H7 (cell line): ENCODE measurements around the gene SMYD3. TPM values are rescaled to one million over a fixed set of nuclear protein-coding genes. Genes with fewer than 3 reads are reported as not detected.
A peak's percentile ranks its signal among the peaks of the same experiment; 100 is the strongest.

Experiments used
- DNase-seq: peaks from one replicate; pipeline ENCODE4 v3.0.0; 2012
- H3K27me3 ChIP-seq: 2 replicates; pipeline ENCODE4 v1.6.0; 2011; ENCODE audit warnings: mild to moderate bottlenecking, low read length; ENCODE audit not compliant: control insufficient read depth, insufficient read depth
- H3K36me3 ChIP-seq: replicated peaks from 2 replicates; pipeline ENCODE4 v1.5.1; 2011; ENCODE audit warnings: low read length; ENCODE audit not compliant: control insufficient read depth, insufficient read depth
- H3K4me3 ChIP-seq: 2 replicates; pipeline ENCODE4 v1.5.1; 2011; ENCODE audit warnings: low read depth, mild to moderate bottlenecking, control low read depth, low read length, moderate library complexity; ENCODE audit not compliant: insufficient read depth
- total RNA-seq: library from RNA; depleted of rRNA; stranded (reverse); fragments of >200 nt; shearing (Covaris generic); gene quantifications from 2 replicates; pipeline ENCODE4 v1.2.3, GENCODE V29; 2014

The SMYD3 gene
- total RNA-seq, 1 experiment from 2014 or later: 31.0 TPM

DNA sequence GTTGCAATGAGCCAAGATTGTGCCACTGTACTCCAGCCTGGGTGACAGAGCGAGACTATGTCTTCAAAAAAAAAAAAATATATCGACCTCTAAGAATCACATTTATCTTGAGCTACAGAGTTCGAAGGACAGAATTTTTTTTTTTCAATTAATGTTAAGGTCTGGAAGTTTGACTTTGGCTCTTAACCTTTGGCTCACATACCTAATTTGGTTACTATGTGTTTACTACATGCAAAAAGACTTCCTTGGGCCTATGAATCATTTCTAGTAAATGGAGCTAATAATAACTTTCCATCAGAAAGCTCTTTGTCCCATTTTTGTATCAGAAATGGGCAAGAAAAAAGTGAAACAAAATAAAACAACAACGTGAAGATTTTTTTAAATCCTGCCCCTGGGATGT, 351.2 kb downstream of the SMYD3 start:
- Histone ChIP-seq H3K27me3 (no peaks in the 10 kb centered on the region), H3K36me3 (no peaks in the 10 kb centered on the region), H3K4me3 (no peak overlapping the region)
- DNase-seq: no peak

DNA sequence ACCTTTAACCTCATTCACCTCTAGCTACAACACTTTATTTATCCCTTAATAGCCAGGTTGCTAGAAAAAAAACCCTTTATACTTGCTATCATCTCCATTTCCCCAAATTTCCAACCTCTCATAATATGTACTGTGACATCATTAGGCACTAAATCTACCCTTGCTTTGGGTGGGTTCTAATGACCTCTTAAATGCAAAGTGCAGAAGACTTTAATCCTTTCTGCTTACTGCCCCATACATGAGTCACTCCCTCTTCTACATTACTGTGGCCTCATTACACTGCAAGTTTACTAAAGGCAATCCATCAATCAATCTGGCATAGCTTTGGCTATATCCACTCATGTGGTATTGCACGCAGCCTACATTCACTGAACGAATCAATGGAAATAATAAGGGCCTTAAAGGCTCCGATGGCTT, 353.3 kb downstream of the SMYD3 start:
- no peak overlapping the region for H3K4me3 ChIP-seq
- DNase-seq: no peak
- no peaks in the 10 kb centered on the region for H3K36me3 ChIP-seq
- no peaks in the 10 kb centered on the region for H3K27me3 ChIP-seq

- no peak for DNase-seq
- Histone ChIP-seq H3K36me3 (no peaks in the 10 kb centered on the region), H3K27me3 (no peaks in the 10 kb centered on the region), H3K4me3 (no peak overlapping the region)
Measured at GRCh38 chr1:246152986-246153431, 354.1 kb downstream of the SMYD3 start.

DNA sequence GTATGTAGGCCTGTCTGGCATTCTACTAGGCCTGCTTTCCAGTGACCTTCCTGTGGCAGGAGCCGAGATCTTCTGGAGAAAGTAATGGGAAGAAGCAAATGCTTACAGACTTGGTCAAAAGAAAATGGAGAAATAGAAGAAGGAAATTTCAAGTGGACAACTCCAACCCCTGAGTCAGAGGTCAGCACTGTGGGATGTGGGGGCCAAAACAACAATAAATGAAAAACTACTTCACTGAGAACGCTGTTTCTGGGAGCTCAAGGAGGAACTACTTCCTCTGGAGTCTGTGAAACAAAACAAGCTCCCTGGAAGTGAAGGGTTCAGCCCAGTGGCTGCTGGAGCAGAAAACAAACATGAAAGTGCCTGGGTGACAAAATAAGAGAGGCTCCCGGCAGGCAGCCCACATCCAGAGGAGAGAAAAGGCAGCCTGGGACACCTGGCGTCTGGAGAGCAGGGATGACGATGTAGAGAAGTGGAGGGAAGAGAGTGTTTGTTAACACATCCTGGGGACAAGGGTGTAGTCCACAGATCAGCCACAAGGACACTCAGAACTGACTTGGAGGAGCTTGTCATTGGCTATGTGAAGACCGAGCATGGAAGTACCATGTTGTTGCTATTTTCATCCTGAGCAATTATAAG, 355.2 kb downstream of the SMYD3 start:
- Histone ChIP-seq H3K36me3 (no peaks in the 10 kb centered on the region), H3K27me3 (no peaks in the 10 kb centered on the region), H3K4me3 (no peak overlapping the region)
- DNase-seq: peak; percentile 54

DNA sequence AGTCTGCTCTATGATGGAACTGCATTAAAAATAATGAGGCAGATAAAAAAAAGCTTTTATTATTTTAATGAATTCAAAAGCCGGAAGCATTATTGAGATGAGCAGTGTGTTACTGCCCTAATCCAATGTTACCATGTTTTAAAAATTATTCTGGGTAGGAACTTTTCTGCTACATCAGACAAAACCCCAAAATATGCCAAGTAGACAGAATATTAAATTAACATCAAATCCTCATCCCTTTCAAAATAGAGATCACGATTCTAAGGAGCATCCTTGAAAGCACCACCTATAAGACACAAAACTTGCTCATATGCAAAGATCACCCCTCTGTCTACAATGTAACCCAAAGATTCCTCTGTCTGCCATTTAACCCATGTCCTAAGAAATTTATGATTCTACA, 357.5 kb downstream of the SMYD3 start:
- DNase-seq: no peak
- H3K27me3 ChIP-seq: no peaks in the 10 kb centered on the region
- H3K36me3 ChIP-seq: no peaks in the 10 kb centered on the region
- no peak overlapping the region for H3K4me3 ChIP-seq

- peak; percentile 26 for DNase-seq
- Histone ChIP-seq H3K27me3 (no peaks in the 10 kb centered on the region), H3K4me3 (no peak overlapping the region), H3K36me3 (no peaks in the 10 kb centered on the region)
Measured at GRCh38 chr1:246147524-246148461, 359.3 kb downstream of the SMYD3 start.

- no peak for DNase-seq
- no peaks in the 10 kb centered on the region for H3K27me3 ChIP-seq
- H3K36me3 ChIP-seq: no peaks in the 10 kb centered on the region
- H3K4me3 ChIP-seq: no peak overlapping the region
Measured at GRCh38 chr1:246146804-246147523, 360.1 kb downstream of the SMYD3 start.

- H3K4me3 ChIP-seq: no peak overlapping the region
- H3K36me3 ChIP-seq: no peaks in the 10 kb centered on the region
- no peaks in the 10 kb centered on the region for H3K27me3 ChIP-seq
- DNase-seq: no peak
Measured at GRCh38 chr1:246145900-246146299, 361.2 kb downstream of the SMYD3 start.

DNA sequence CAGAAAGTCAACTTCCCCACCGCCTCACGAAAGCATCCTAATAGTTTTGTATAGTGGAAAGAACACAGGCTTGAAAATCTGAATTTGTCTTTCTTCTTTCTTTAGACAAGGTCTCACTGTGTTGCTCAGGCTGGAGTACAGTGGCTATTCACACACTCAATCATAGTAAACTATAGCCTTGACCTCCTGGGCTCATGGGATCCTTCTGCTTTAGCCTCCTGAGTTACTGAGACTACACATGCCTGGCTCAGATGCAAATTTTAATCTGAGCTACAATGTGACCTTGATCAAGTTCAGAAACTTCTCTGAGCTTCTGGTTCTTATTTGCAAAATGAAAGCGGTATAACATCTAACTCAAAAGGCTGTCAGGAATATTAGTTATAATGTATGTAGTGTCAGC, 362.1 kb downstream of the SMYD3 start:
- DNase-seq: no peak
- no peak overlapping the region for H3K4me3 ChIP-seq
- no peaks in the 10 kb centered on the region for H3K27me3 ChIP-seq
- H3K36me3 ChIP-seq: no peaks in the 10 kb centered on the region

DNA sequence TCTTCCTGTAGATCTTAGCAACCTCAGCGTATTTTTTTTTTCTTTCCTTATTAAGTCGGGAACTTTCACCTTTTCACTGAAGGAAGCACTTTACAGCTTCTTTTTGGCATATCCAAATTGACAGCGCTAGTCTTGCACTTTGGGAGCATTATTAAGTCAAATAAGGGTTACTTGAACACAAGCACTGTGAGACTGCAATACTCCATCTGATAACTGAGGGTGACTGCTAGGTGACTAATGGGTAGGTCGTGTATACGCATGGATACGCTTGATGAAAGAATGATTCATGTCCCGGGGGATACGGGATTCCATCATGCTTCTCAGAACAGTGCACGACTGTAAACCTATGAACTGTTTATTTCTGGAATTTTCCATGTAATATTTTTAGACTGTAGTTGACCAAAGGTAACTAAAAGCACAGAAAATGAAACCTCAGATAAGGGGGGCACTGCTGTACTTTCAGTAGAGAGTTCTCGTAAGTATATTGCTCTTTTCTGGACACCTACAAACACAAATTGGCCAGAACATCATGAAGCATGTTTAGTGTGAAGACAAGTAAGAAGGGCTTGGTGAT, 364.7 kb downstream of the SMYD3 start:
- no peak for DNase-seq
- no peaks in the 10 kb centered on the region for H3K36me3 ChIP-seq
- H3K4me3 ChIP-seq: no peak overlapping the region
- no peaks in the 10 kb centered on the region for H3K27me3 ChIP-seq

- Histone ChIP-seq H3K4me3 (no peak overlapping the region), H3K27me3 (no peaks in the 10 kb centered on the region), H3K36me3 (no peaks in the 10 kb centered on the region)
- no peak for DNase-seq
Measured at GRCh38 chr1:246141306-246141705, 365.8 kb downstream of the SMYD3 start.

DNA sequence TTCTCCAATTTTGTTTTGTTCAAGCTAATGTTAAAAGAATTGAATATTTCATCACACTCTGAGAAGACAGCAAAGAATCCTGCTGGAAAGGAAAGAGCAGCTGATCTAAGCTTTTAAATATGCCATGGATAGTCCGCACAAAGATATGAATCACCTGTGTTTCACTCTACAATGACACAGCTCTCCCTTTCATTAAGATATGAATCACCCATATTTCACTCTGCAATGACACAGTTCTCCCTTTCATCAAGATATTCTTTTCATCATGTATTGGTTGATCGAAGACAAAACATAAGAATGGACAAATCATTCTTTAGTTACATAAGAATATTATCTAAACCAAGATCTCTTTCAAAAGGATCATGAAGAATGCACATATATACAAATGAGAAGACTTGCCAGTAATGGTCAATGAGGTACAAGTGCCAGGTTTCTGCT, 367.3 kb downstream of the SMYD3 start:
- no peak for DNase-seq
- Histone ChIP-seq H3K4me3 (no peak overlapping the region), H3K36me3 (no peaks in the 10 kb centered on the region), H3K27me3 (no peaks in the 10 kb centered on the region)

DNA sequence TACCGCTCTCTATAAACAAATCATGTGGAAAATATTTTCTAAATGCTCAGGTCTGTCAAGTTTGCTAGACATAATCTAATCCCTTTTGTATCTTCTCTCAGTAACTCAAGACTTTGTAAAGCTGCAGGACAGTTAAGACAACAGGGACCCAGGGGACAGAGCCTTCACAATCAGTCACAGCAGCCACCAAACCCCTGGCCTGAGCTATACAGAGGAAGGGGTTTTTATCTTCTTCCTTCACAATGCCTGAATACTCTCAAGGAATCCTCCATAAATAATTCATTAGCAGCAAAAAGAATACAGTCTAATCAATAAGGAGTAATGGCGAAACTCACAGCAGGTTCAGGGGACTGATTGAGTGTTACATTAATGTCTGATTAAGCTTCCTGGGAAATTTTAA, 368.3 kb downstream of the SMYD3 start:
- Histone ChIP-seq H3K4me3 (no peak overlapping the region), H3K36me3 (no peaks in the 10 kb centered on the region), H3K27me3 (no peaks in the 10 kb centered on the region)
- DNase-seq: no peak

- H3K27me3 ChIP-seq: no peaks in the 10 kb centered on the region
- H3K4me3 ChIP-seq: no peak overlapping the region
- no peak for DNase-seq
- H3K36me3 ChIP-seq: no peaks in the 10 kb centered on the region
Measured at GRCh38 chr1:246136477-246136876, 370.6 kb downstream of the SMYD3 start.
